Measurements from ENCODE around the gene FSHB. TPM values are rescaled to one million over a fixed set of nuclear protein-coding genes. Genes with fewer than 3 reads are reported as not detected.

Gene FSHB
- not detected in 2 replicates for total RNA-seq

GRCh38 chr11:30230714-30231113, at the start of gene FSHB:
FSHB (plus strand) TSS chr11:30231014; CDS start chr11:30231903, 889 bp downstream.

Other genes with a start within 250 kb of the FSHB start
- gene KCNA4, start 214.0 kb upstream of the FSHB start, total RNA-seq, result not detected in 2 replicates
- 20.5 and 28.6 TPM in 2 replicates for gene ARL14EP, start 92.1 kb downstream of the FSHB start, total RNA-seq